Loucy (cell line): ENCODE measurements around the gene NMU.
"Not testable (repeated sequence)": the region's sequence is repeated elsewhere in the genome, so short reads cannot be mapped to it uniquely, and the experiment has no call there.

Experiments used
- H2AFZ ChIP-seq: fragments of 200-600 bp; sonication (generic); 2 replicates; pipeline ENCODE4 v1.6.0; 2016; ENCODE audit warnings: antibody characterized with exemption, mild to moderate bottlenecking, low read length, moderate library complexity
- H3F3A ChIP-seq: fragments of 200-600 bp; 2 replicates; pipeline ENCODE4 v1.6.0; 2016; ENCODE audit warnings: antibody characterized with exemption, low read depth, mild to moderate bottlenecking
- H3K27me3 ChIP-seq: fragments of 200-600 bp; sonication (generic); 2 replicates; pipeline ENCODE4 v1.6.1; 2014; ENCODE audit warnings: low read length, mild to moderate bottlenecking; ENCODE audit not compliant: insufficient read depth, poor library complexity, severe bottlenecking
- H3K36me3 ChIP-seq: fragments of 200-600 bp; sonication (generic); 2 replicates; pipeline ENCODE4 v1.6.1; 2016; ENCODE audit warnings: low read length; ENCODE audit not compliant: insufficient read depth
- H3K4me1 ChIP-seq: fragments of 200-600 bp; sonication (generic); 2 replicates; pipeline ENCODE4 v1.5.1; 2014; ENCODE audit warnings: low read length, mild to moderate bottlenecking; ENCODE audit not compliant: insufficient read depth, poor library complexity, severe bottlenecking
- H3K4me2 ChIP-seq: fragments of 200-600 bp; sonication (generic); 2 replicates; pipeline ENCODE4 v1.6.0; 2014; ENCODE audit warnings: antibody characterized with exemption, low read length, low read depth, mild to moderate bottlenecking; ENCODE audit not compliant: poor library complexity, severe bottlenecking
- H3K4me3 ChIP-seq: fragments of 200-600 bp; sonication (generic); 2 replicates; pipeline ENCODE4 v1.5.1; 2014; ENCODE audit warnings: low read length, mild to moderate bottlenecking, mixed read lengths; ENCODE audit not compliant: poor library complexity, severe bottlenecking
- H3K79me2 ChIP-seq: fragments of 200-600 bp; sonication (generic); 2 replicates; pipeline ENCODE4 v1.6.1; 2014; ENCODE audit warnings: low read length; ENCODE audit not compliant: insufficient read depth
- H3K9ac ChIP-seq: fragments of 200-600 bp; sonication (generic); 2 replicates; pipeline ENCODE4 v1.6.0; 2014; ENCODE audit warnings: mild to moderate bottlenecking, low read depth, low read length, moderate library complexity; ENCODE audit not compliant: poor library complexity, severe bottlenecking
- H3K9me2 ChIP-seq: fragments of 200-600 bp; sonication (generic); replicated peaks from 2 replicates; pipeline ENCODE4 v1.6.1; 2016; ENCODE audit warnings: low read depth, low read length, mixed read lengths
- H3K9me3 ChIP-seq: fragments of 200-600 bp; sonication (generic); 2 replicates; pipeline ENCODE4 v1.6.1; 2014; ENCODE audit warnings: mild to moderate bottlenecking, antibody characterized with exemption, low read length, low read depth; ENCODE audit not compliant: insufficient read depth
- H4K20me1 ChIP-seq: fragments of 200-600 bp; sonication (generic); 2 replicates; pipeline ENCODE4 v1.6.0; 2014; ENCODE audit warnings: antibody characterized with exemption, low read length, mild to moderate bottlenecking; ENCODE audit not compliant: insufficient read depth, poor library complexity, severe bottlenecking
- CTCF ChIP-seq: fragments of 200-600 bp; sonication (generic); conservative IDR thresholded peaks from 2 replicates; pipeline ENCODE4 v1.5.1; 2014; ENCODE audit warnings: mild to moderate bottlenecking, antibody characterized with exemption, low read length
- EZH2phosphoT487 ChIP-seq: fragments of 200-600 bp; IDR thresholded peaks from 2 replicates; pipeline ENCODE4 v1.6.1; 2018; ENCODE audit warnings: antibody characterized with exemption, mild to moderate bottlenecking, moderate library complexity, borderline replicate concordance

NMU gene

DNA sequence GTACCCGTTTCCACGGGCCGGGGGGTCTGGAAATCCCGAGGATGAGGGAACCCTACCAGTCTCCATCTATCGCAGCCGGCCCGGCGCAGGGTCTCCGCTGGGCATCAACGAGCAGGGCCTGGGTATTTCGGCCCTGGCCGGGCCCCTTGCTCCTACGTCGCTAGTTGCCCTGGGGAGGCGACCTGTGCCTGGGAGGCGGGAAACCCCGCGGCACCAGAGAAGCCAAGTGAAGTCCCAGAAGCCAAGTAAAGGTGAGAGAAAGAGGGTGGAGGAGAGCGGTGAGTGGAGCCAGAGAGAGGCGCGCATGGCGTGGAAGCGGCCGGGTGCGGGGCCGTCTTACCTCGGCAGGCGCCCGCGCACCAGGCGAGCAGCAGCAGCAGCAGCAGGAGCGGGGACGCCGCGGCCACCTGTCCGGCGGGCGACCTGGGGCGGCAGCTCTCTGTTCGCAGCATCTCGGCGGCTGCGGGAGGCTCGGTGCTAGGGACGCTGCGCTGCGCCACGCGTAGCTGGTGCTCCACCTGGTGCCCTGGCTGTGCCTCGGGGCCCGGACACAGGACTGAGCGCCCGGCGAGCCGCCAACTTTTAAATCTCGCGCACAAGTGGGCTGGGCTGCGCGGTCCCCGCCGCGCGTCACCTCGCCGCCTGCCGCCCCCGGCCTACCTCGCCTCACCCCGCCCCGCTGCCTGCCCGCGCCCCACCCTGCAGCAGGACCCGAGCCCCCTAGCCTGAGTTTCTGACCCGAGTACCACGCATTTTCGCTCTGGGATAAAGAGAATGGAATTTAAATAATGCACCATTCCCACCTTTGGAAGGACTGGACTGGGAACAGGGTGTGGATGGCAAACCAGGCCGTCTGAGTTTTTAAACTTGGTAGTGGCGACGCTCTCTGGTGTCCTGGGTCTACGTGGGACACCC, at the start of gene NMU:
Gene NMU, minus strand, starts transcription at position 558 of the 915 bp plus-strand sequence. Its CDS starts 106 bp downstream, at position 452.
- Histone ChIP-seq H3K27me3 (no peaks in the 10 kb centered on the region), H3K79me2 (no peaks in the 10 kb centered on the region), H4K20me1 (no peaks in the 10 kb centered on the region), H3K9me3 (no peaks in the 10 kb centered on the region), H3K4me3 (no peak within 1 kb of the TSS), H3K9ac (no peak within 1 kb of the TSS), H3K9me2 (no peaks in the 10 kb centered on the region), H3K4me2 (no peak within 1 kb of the TSS), H3K4me1 (no peaks in the 10 kb centered on the region), H3K36me3 (no peaks in the 10 kb centered on the region), H2AFZ (no peak within 1 kb of the TSS), H3F3A (no peaks in the 10 kb centered on the region)
- TF ChIP-seq CTCF (no peak), EZH2phosphoT487 (no peak)

DNA sequence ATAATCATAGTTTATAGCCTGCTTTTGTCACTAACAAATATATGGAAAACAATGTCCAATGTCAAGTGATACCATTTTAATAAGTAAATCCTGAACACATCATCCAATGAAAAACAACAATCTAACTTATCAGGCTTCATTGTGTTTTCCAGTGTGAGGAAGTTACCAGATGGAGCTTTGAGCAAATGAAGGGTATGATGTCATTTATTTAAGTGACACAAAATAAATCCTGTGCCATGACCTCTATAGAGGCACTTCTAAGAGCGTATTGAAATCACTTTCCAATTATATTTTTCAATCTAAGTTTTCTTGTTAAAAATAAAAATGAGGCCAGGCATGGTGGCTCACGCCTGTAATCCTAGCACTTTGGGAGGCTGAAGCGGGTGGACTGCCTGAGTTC, 48.2 kb upstream of the NMU start:
- TF ChIP-seq EZH2phosphoT487 = no peak
- no peak for TF ChIP-seq CTCF
- no peak overlapping the region for H3K4me3 ChIP-seq
- no peaks in the 10 kb centered on the region for H3K36me3 ChIP-seq
- H3K9me2 ChIP-seq = no peaks in the 10 kb centered on the region
- no peaks in the 10 kb centered on the region for H4K20me1 ChIP-seq
- no peak overlapping the region for H2AFZ ChIP-seq
- no peaks in the 10 kb centered on the region for H3K27me3 ChIP-seq
- no peaks in the 10 kb centered on the region for H3K79me2 ChIP-seq
- H3K9ac ChIP-seq = no peak overlapping the region
- H3K4me2 ChIP-seq = no peak overlapping the region
- H3K9me3 ChIP-seq = no peaks in the 10 kb centered on the region
- no peaks in the 10 kb centered on the region for H3K4me1 ChIP-seq
- no peaks in the 10 kb centered on the region for H3F3A ChIP-seq

DNA sequence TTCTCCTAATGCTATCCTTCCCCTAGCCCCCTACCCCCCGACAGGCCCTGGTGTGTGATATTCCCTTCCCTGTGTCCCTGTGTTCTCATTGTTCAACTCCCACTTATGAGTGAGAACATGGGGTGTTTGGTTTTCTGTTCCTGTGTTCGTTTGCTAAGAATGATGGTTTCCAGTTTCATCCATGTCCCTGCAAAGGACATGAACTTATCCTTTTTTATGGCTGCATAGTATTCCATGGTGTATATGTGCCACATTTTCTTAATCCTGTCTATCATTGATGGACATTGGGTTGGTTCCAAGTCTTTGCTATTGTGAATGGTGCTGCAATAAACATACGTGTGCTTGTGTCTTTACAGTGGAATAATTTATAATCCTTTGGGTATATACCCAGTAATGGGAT, 46.7 kb upstream of the NMU start:
- not testable (repeated sequence) for H3K4me1 ChIP-seq, H3K27me3 ChIP-seq, H3K4me2 ChIP-seq, H3K79me2 ChIP-seq, H3K9ac ChIP-seq, H3K9me2 ChIP-seq, H2AFZ ChIP-seq, H3F3A ChIP-seq, H3K36me3 ChIP-seq, H3K4me3 ChIP-seq, H4K20me1 ChIP-seq, H3K9me3 ChIP-seq

GRCh38 chr4:55682295-55682694, 46.2 kb upstream of the NMU start:
- Histone ChIP-seq H3K4me1 (no peaks in the 10 kb centered on the region), H2AFZ (no peak overlapping the region)

More at GRCh38 chr4:55682295-55682694, 46.2 kb upstream of the NMU start:
- Histone ChIP-seq H3K9me3 (no peaks in the 10 kb centered on the region), H3K9me2 (no peaks in the 10 kb centered on the region), H3K27me3 (no peaks in the 10 kb centered on the region), H3F3A (no peaks in the 10 kb centered on the region), H3K36me3 (no peaks in the 10 kb centered on the region), H4K20me1 (no peaks in the 10 kb centered on the region), H3K79me2 (no peaks in the 10 kb centered on the region), H3K4me3 (no peak overlapping the region), H3K4me2 (no peak overlapping the region), H3K9ac (no peak overlapping the region)
- TF ChIP-seq CTCF (no peak), EZH2phosphoT487 (no peak)
